ENCODE data around the gene SETD5.
"Not testable (repeated sequence)": the region's sequence is repeated elsewhere in the genome, so short reads cannot be mapped to it uniquely, and the experiment has no call there.

Gene SETD5

DNA sequence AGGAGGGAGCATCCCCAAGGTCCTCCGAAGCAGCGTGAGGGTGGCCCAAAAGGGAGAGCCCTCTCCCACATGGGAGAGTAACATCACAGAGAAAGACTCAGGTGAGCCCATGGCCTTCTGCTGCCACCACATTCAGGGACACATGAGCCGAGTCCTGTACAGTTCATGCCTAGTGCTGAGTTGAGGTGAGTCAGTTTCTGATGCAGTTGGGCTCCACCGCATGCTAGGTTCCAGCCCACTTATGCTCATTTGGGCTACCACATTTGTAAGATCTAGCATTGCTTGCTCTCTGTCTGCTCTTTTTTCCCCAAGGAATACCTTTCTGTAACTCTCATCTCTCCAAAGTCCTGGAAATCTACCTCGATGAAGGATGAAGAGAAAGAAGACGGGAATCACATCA, 77.1 kb downstream of the SETD5 start:
- Histone ChIP-seq H3K9ac (ENCODE audit: insufficient read length) (no peak overlapping the region), H3K9me3 (ENCODE audit: low read depth, low read length) (no peaks in the 10 kb centered on the region), H3K36me3 (ENCODE audit: insufficient read depth, low read length) (peaks cover 82% of the 10 kb centered on the region), H3K4me3 (no peak overlapping the region), H3K27ac (no peak overlapping the region)
- DNase-seq (ENCODE audit: low read depth, low spot score), result no peak
- no peak for TF ChIP-seq POLR2AphosphoS5 (IDR thresholded peaks at IDR 0.05; ENCODE audit: borderline replicate concordance, low read depth, low read length)
- no peak for TF ChIP-seq FOXP2 (optimal IDR thresholded peaks at IDR 0.05; ENCODE audit: control extremely low read depth, extremely low read length, insufficient read depth)
- no peak for TF ChIP-seq EZH2 (IDR thresholded peaks at IDR 0.05)

DNA sequence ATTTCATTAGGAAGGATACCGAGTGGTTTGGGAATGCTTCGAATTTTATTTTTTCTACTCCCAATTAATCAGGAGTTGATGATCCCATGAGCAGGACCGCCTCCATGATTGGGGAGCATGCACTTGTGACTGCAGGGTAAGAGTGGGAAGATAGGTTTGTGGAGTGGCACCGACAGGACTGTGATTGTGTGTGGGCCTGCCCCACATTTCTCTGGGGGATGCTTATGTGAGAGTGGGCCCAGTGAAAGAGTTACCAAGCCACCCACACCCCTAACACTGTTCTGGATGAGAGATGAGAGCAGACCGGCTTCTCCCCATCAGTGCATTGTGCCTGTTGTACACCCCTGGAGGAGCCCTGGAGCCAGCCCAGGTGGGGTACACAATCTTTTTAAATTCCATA, 79.5 kb downstream of the SETD5 start:
- Histone ChIP-seq H3K4me3 (no peak overlapping the region), H3K27ac (no peak overlapping the region), H3K9me3 (ENCODE audit: low read depth, low read length) (no peaks in the 10 kb centered on the region), H3K9ac (ENCODE audit: insufficient read length) (no peak overlapping the region), H3K36me3 (ENCODE audit: insufficient read depth, low read length) (peaks cover 63% of the 10 kb centered on the region)
- no peak for DNase-seq (ENCODE audit: low read depth, low spot score)
- TF ChIP-seq POLR2AphosphoS5 (IDR thresholded peaks at IDR 0.05; ENCODE audit: borderline replicate concordance, low read depth, low read length), result no peak
- no peak for TF ChIP-seq FOXP2 (optimal IDR thresholded peaks at IDR 0.05; ENCODE audit: control extremely low read depth, extremely low read length, insufficient read depth)
- TF ChIP-seq EZH2 (IDR thresholded peaks at IDR 0.05), result no peak

DNA sequence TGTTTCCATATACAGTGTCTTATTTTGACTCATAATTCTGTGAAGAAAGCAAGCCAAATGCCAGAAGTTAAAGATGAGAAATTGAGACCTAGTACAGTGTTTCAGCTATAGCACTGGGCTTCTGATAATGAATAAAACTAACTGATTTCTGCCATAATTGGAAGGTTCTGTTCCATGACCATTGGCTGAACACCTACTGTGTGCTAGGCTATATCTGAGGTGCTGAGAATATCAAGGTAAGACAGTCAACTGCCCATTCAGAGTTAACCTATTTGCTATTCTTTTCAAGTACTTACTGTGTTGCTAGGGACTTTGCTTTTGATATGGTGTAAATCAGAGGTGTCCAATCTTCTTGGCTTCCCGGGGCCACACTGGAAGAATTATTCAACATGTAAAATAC, 82.8 kb downstream of the SETD5 start:
- Histone ChIP-seq H3K9me3 (ENCODE audit: low read depth, low read length) (no peaks in the 10 kb centered on the region), H3K27ac (no peak overlapping the region), H3K36me3 (ENCODE audit: insufficient read depth, low read length) (peaks cover 31% of the 10 kb centered on the region; the same call in 1 of the 2 replicates), H3K4me3 (no peak overlapping the region), H3K9ac (ENCODE audit: insufficient read length) (no peak overlapping the region)
- no peak for TF ChIP-seq FOXP2 (optimal IDR thresholded peaks at IDR 0.05; ENCODE audit: control extremely low read depth, extremely low read length, insufficient read depth)
- no peak for DNase-seq (ENCODE audit: low read depth, low spot score)

DNA sequence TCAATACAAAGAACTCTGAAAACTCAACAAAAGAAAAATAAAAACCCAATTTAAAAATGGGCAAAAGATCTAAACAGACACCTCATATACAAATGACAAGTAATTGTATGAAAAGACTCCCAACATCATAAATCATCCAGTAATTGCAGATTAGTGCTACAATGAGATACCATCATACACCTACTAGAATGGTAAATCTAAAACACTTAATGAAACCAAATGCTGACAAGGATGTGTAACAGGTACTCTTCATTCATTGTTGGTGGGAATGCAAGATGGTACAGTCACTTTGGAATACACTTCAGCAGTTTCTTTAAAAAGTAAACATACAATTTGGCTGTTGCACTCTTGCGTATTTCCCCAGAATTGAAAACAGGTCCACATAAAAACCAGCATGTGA, 87.8 kb downstream of the SETD5 start:
- no peak for TF ChIP-seq FOXP2 (optimal IDR thresholded peaks at IDR 0.05; ENCODE audit: control extremely low read depth, extremely low read length, insufficient read depth)
- no peak for TF ChIP-seq EZH2 (IDR thresholded peaks at IDR 0.05)
- TF ChIP-seq POLR2AphosphoS5 (IDR thresholded peaks at IDR 0.05; ENCODE audit: borderline replicate concordance, low read depth, low read length), result no peak
- DNase-seq (ENCODE audit: low read depth, low spot score), result no peak
- no peaks in the 10 kb centered on the region for H3K9me3 ChIP-seq (ENCODE audit: low read depth, low read length)
- no peak overlapping the region for H3K4me3 ChIP-seq
- no peak overlapping the region for H3K9ac ChIP-seq (ENCODE audit: insufficient read length)
- peaks cover 4% of the 10 kb centered on the region; the same call in 1 of the 2 replicates for H3K36me3 ChIP-seq (ENCODE audit: insufficient read depth, low read length)
- H3K27ac ChIP-seq, result no peak overlapping the region

DNA sequence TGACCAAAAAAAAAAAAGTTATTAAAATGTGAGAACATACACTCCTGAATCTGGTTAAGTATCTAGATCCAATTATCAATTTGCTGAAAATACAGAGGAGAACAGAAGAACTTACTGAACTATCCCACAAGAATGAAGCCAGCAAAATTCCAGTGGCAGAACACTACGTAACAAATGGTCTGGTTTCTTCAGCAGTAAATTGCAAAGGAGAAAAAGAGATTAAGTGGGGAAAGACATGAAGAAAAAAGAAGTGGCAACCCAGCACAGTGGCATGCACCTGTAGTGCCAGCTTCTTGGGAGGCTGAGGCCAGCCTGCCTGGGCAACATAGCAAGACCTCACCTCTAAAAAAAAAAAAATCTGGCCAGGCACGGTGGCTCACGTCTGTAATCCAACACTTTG, 94.1 kb downstream of the SETD5 start:
- H3K4me3 ChIP-seq, result no peak overlapping the region
- TF ChIP-seq POLR2AphosphoS5 (IDR thresholded peaks at IDR 0.05; ENCODE audit: borderline replicate concordance, low read depth, low read length) (no peak), FOXP2 (optimal IDR thresholded peaks at IDR 0.05; ENCODE audit: control extremely low read depth, extremely low read length, insufficient read depth) (no peak), EZH2 (IDR thresholded peaks at IDR 0.05) (no peak)
- H3K9ac ChIP-seq (ENCODE audit: insufficient read length), result no peak overlapping the region
- H3K36me3 ChIP-seq (ENCODE audit: insufficient read depth, low read length), result no peaks in the 10 kb centered on the region; the same call in 1 of the 2 replicates
- no peak for DNase-seq (ENCODE audit: low read depth, low spot score)
- no peak overlapping the region for H3K27ac ChIP-seq
- H3K9me3 ChIP-seq (ENCODE audit: low read depth, low read length), result no peaks in the 10 kb centered on the region

DNA sequence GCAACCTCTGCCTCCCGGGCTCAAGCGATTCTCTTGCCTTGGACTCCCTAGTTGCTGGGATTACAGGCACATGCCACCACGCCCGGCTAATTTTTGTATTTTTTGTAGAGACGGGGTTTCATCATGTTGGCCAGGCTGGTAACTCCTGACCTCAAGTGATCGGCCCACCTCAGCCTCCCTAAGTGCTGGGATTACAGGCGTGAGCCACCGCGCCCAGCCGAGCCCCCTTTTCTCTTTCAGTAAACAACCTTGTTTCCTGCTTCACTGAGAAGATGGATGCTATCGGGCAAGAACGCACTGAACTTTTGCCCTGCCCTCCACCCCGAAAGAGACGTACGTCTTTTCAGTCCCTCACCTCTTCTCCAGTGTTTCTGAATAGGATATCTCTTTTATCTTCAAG, 96.6 kb downstream of the SETD5 start:
- not testable (repeated sequence) for H3K9me3 ChIP-seq (ENCODE audit: low read depth, low read length); H3K27ac ChIP-seq; DNase-seq (ENCODE audit: low read depth, low spot score); H3K9ac ChIP-seq (ENCODE audit: insufficient read length); H3K4me3 ChIP-seq; H3K36me3 ChIP-seq (ENCODE audit: insufficient read depth, low read length)

DNA sequence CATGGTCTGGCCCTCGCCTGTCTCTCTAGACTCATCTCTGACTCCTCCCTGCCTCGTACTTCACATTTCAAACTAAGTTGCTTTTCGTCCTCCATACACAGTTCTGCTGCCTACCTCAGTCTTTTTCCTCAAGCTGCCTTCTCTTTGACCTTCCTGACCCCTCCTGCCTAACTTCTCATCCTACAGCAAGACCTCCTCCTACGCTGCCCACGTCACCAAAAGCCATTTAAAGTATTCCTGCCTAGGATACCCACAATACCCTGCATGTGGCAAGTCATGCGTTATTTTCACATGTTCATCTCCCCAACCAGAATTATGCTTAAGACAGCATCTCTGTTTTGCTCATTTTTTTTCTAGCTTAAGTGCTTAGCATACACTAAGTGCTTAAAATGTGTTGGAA, 99.5 kb downstream of the SETD5 start:
- Histone ChIP-seq H3K9ac (ENCODE audit: insufficient read length) (no peak overlapping the region), H3K36me3 (ENCODE audit: insufficient read depth, low read length) (no peaks in the 10 kb centered on the region), H3K9me3 (ENCODE audit: low read depth, low read length) (no peaks in the 10 kb centered on the region), H3K27ac (no peak overlapping the region), H3K4me3 (no peak overlapping the region)
- TF ChIP-seq POLR2AphosphoS5 (IDR thresholded peaks at IDR 0.05; ENCODE audit: borderline replicate concordance, low read depth, low read length), result no peak
- TF ChIP-seq FOXP2 (optimal IDR thresholded peaks at IDR 0.05; ENCODE audit: control extremely low read depth, extremely low read length, insufficient read depth), result no peak
- TF ChIP-seq EZH2 (IDR thresholded peaks at IDR 0.05), result no peak
- no peak for DNase-seq (ENCODE audit: low read depth, low spot score)

DNA sequence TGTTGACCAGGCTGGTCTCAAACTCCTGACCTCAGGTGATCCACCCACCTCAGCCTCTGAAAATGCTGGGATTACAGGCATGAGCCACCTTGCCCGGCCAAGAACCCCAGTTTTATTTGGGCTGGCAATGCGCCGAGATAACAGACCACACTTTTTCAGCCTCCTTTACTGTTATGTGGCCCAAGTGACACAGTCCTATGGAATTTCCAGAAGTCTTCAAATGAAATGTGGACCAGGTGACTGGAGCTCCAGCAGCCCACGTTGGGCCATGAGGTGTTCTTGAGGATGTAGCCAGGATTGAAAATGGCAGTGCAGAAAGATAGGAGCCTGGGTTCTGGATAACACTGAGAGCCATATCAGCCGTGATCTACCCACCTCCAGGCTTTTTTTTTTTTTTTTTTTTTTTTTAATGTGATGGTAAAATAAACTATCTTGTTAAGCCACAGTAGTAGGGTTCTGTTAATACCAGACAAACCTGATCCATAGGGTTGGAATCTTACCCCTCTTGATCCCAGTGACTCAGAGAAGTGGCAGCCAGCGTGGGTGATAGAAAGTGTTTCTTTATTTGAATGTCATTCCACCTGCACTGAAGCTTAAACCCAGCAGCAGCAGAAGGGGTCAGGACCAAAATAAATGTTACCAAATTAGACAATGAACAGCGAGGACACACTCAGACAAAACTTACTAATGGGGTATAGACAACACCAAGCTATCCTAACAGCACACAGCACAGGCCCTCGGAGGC, 100.6 kb downstream of the SETD5 start:
- DNase-seq (ENCODE audit: low read depth, low spot score), result no peak
- TF ChIP-seq FOXP2 (optimal IDR thresholded peaks at IDR 0.05; ENCODE audit: control extremely low read depth, extremely low read length, insufficient read depth), result no peak
- no peak for TF ChIP-seq POLR2AphosphoS5 (IDR thresholded peaks at IDR 0.05; ENCODE audit: borderline replicate concordance, low read depth, low read length)
- no peak overlapping the region for H3K9ac ChIP-seq (ENCODE audit: insufficient read length)
- H3K4me3 ChIP-seq, result no peak overlapping the region
- H3K36me3 ChIP-seq (ENCODE audit: insufficient read depth, low read length), result no peaks in the 10 kb centered on the region
- no peaks in the 10 kb centered on the region for H3K9me3 ChIP-seq (ENCODE audit: low read depth, low read length)
- no peak overlapping the region for H3K27ac ChIP-seq

DNA sequence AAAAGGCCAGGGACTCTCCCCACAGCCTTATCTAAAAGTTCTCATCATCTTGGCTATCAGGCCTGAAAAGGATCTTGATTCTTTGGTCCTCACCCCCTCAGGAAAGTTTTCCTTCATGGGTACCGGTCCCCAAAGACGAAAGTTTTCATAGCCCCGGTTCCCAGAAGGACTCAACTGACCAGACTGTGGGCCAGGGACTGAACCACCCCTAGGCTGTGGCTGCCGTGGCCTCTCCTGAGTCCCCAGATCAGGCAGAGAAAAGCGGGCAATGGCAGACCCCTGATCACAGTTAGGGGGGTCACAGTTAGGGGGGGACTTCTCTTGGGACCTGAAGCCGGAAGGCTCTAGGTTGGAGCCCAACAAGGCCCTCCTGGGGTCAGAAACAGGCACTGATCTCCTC, 101.4 kb downstream of the SETD5 start:
- no peak for TF ChIP-seq EZH2 (IDR thresholded peaks at IDR 0.05)
- TF ChIP-seq FOXP2 (optimal IDR thresholded peaks at IDR 0.05; ENCODE audit: control extremely low read depth, extremely low read length, insufficient read depth), result no peak
- no peak for TF ChIP-seq POLR2AphosphoS5 (IDR thresholded peaks at IDR 0.05; ENCODE audit: borderline replicate concordance, low read depth, low read length)
- Histone ChIP-seq H3K36me3 (ENCODE audit: insufficient read depth, low read length) (no peaks in the 10 kb centered on the region), H3K4me3 (no peak overlapping the region), H3K9ac (ENCODE audit: insufficient read length) (no peak overlapping the region), H3K9me3 (ENCODE audit: low read depth, low read length) (no peaks in the 10 kb centered on the region), H3K27ac (no peak overlapping the region)
- no peak for DNase-seq (ENCODE audit: low read depth, low spot score)

All from SK-N-MC (cell line).